Measurements from ENCODE around the gene CDCA4.

Gene CDCA4

GRCh38 chr14:104971447-104972240, 49.2 kb downstream of the CDCA4 start:
- no peak overlapping the region for H2AFZ ChIP-seq (ENCODE audit: low read depth, low read length)
- H3K27ac ChIP-seq (ENCODE audit: low read length): no peak overlapping the region
- H4K20me1 ChIP-seq (ENCODE audit: insufficient read depth, low read length): no peaks in the 10 kb centered on the region
- no peaks in the 10 kb centered on the region for H3K9me3 ChIP-seq (ENCODE audit: insufficient read depth, low read length)
- H3K4me2 ChIP-seq (ENCODE audit: low read length): no peak overlapping the region
- no peak overlapping the region for H3K4me3 ChIP-seq (ENCODE audit: low read length)
- H3K79me2 ChIP-seq (ENCODE audit: low read length): no peaks in the 10 kb centered on the region
- no peak for TF ChIP-seq CTCF (IDR thresholded peaks at IDR 0.05; ENCODE audit: low read depth, low read length)
- TF ChIP-seq EZH2phosphoT487 (IDR thresholded peaks at IDR 0.05; ENCODE audit: low read depth): no peak
- H3K9ac ChIP-seq (ENCODE audit: low read length): no peak overlapping the region
- no peaks in the 10 kb centered on the region for H3K36me3 ChIP-seq (replicated peaks; ENCODE audit: low read depth, low read length)
- peaks cover 9% of the 10 kb centered on the region for H3K4me1 ChIP-seq (ENCODE audit: low read length)
- peaks cover 16% of the 10 kb centered on the region for H3K27me3 ChIP-seq (ENCODE audit: low read depth, low read length)

- H3K9me3 ChIP-seq (ENCODE audit: insufficient read depth, low read length): no peaks in the 10 kb centered on the region
- no peak overlapping the region for H3K4me3 ChIP-seq (ENCODE audit: low read length)
- H3K4me2 ChIP-seq (ENCODE audit: low read length): no peak overlapping the region
- no peaks in the 10 kb centered on the region for H3K36me3 ChIP-seq (replicated peaks; ENCODE audit: low read depth, low read length)
- H2AFZ ChIP-seq (ENCODE audit: low read depth, low read length): no peak overlapping the region
- H3K27ac ChIP-seq (ENCODE audit: low read length): no peak overlapping the region
- H3K79me2 ChIP-seq (ENCODE audit: low read length): no peaks in the 10 kb centered on the region
- H3K27me3 ChIP-seq (ENCODE audit: low read depth, low read length): peaks cover 16% of the 10 kb centered on the region
- peaks cover 7% of the 10 kb centered on the region; the same call in 1 of the 2 replicates for H3K4me1 ChIP-seq (ENCODE audit: low read length)
- no peak for TF ChIP-seq EZH2phosphoT487 (IDR thresholded peaks at IDR 0.05; ENCODE audit: low read depth)
- TF ChIP-seq CTCF (IDR thresholded peaks at IDR 0.05; ENCODE audit: low read depth, low read length): no peak
- no peaks in the 10 kb centered on the region for H4K20me1 ChIP-seq (ENCODE audit: insufficient read depth, low read length)
- H3K9ac ChIP-seq (ENCODE audit: low read length): no peak overlapping the region
Measured at GRCh38 chr14:104970231-104971068, 50.4 kb downstream of the CDCA4 start.

- Histone ChIP-seq H2AFZ (ENCODE audit: low read depth, low read length) (no peak overlapping the region), H3K79me2 (ENCODE audit: low read length) (no peaks in the 10 kb centered on the region), H3K9ac (ENCODE audit: low read length) (no peak overlapping the region), H3K4me1 (ENCODE audit: low read length) (peaks cover 7% of the 10 kb centered on the region; the same call in 1 of the 2 replicates), H3K9me3 (ENCODE audit: insufficient read depth, low read length) (no peaks in the 10 kb centered on the region), H3K27ac (ENCODE audit: low read length) (no peak overlapping the region), H3K4me3 (ENCODE audit: low read length) (no peak overlapping the region), H3K27me3 (ENCODE audit: low read depth, low read length) (peaks cover 16% of the 10 kb centered on the region), H3K36me3 (replicated peaks; ENCODE audit: low read depth, low read length) (no peaks in the 10 kb centered on the region), H3K4me2 (ENCODE audit: low read length) (no peak overlapping the region), H4K20me1 (ENCODE audit: insufficient read depth, low read length) (no peaks in the 10 kb centered on the region)
- TF ChIP-seq EZH2phosphoT487 (IDR thresholded peaks at IDR 0.05; ENCODE audit: low read depth): no peak
- TF ChIP-seq CTCF (IDR thresholded peaks at IDR 0.05; ENCODE audit: low read depth, low read length): no peak
Measured at GRCh38 chr14:104969741-104970230, 51.1 kb downstream of the CDCA4 start.

All from OCI-LY3 (cell line).